Measurements from ENCODE around the gene PRORP.

The PRORP gene

GRCh38 chr14:35159742-35160409 lies 37.5 kb downstream of the PRORP start:
- TF ChIP-seq, protein P1, sequence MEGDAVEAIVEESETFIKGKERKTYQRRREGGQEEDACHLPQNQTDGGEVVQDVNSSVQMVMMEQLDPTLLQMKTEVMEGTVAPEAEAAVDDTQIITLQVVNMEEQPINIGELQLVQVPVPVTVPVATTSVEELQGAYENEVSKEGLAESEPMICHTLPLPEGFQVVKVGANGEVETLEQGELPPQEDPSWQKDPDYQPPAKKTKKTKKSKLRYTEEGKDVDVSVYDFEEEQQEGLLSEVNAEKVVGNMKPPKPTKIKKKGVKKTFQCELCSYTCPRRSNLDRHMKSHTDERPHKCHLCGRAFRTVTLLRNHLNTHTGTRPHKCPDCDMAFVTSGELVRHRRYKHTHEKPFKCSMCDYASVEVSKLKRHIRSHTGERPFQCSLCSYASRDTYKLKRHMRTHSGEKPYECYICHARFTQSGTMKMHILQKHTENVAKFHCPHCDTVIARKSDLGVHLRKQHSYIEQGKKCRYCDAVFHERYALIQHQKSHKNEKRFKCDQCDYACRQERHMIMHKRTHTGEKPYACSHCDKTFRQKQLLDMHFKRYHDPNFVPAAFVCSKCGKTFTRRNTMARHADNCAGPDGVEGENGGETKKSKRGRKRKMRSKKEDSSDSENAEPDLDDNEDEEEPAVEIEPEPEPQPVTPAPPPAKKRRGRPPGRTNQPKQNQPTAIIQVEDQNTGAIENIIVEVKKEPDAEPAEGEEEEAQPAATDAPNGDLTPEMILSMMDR (IDR thresholded peaks at IDR 0.05; ENCODE audit: borderline replicate concordance, control extremely low read depth, extremely low read depth, insufficient read depth, missing control alignments), result no peak
- no peak for DNase-seq (ENCODE audit: low spot score)
- in situ Hi-C loops (cut with MboI; ENCODE audit: low sequenced_read_pairs, unreplicated experiment), result no loop called here

DNA sequence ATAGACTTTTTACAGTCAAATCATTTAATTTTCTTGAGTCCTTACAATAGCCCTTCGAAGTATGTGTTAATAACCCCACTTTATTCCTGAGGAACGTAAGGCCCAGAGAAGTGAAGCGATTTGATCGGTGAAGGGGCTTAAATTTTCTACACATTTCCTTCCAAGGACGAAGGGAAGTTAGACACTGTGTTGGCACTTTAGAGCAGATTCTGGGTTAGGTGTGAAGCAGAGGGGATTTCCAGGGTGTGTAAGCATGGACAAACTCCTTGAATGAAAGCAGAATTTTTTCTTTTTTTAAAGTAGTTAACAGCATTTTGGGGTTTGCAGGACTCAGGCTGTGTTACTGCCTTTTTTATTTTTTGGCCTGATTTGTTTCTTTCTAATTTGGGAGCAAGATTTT lies 38.9 kb downstream of the PRORP start:
- in situ Hi-C loops (cut with MboI; ENCODE audit: low sequenced_read_pairs, unreplicated experiment), result no loop called here
- TF ChIP-seq, protein P1 (IDR thresholded peaks at IDR 0.05; ENCODE audit: borderline replicate concordance, control extremely low read depth, extremely low read depth, insufficient read depth, missing control alignments), result no peak
- no peak for DNase-seq (ENCODE audit: low spot score)

DNA sequence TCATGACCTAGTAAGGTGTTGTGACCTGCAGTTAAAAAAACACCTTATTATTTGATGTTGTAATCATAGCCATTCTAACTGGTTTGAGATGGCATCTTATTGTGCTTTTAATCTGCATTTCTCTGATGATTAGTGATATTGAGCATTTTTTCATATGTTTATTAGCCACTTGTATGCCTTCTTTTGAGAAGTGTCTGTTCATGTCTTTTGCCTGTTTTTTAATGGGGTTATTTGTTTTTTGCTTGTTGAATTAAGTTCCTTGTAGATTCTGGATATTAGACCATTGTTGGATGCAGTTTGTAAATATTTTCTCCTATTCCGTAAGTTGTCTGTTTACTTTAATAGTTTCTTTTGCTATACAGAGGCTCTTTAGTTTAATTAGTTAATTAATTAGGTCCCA lies 41.0 kb downstream of the PRORP start:
- TF ChIP-seq, protein P1 (IDR thresholded peaks at IDR 0.05; ENCODE audit: borderline replicate concordance, control extremely low read depth, extremely low read depth, insufficient read depth, missing control alignments), result no peak
- in situ Hi-C loops (cut with MboI; ENCODE audit: low sequenced_read_pairs, unreplicated experiment), result no loop called here
- no peak for DNase-seq (ENCODE audit: low spot score)

DNA sequence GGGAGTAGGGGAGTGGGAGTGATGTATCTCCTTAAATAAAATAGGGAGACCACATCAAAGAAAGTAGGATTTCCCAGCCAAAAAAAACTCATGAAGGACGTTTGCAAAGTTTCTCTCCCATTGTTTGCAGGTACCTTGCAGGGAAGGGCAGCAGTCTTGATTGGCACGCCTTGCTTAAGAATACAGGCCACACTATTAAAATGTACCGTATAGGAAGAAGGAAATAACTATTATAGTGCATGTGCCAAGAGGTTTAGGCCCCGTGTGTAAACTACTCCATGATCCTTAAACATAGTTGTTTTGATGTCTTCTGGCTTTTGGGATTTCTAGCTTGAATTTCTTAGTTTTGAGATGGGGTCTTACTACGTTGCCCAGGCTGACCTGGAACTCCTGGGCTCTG lies 42.5 kb downstream of the PRORP start:
- TF ChIP-seq, protein P1 (IDR thresholded peaks at IDR 0.05; ENCODE audit: borderline replicate concordance, control extremely low read depth, extremely low read depth, insufficient read depth, missing control alignments), result no peak
- in situ Hi-C loops (cut with MboI; ENCODE audit: low sequenced_read_pairs, unreplicated experiment), result no loop called here

GRCh38 chr14:35167496-35167895 lies 45.1 kb downstream of the PRORP start:
- TF ChIP-seq, protein P1 (IDR thresholded peaks at IDR 0.05; ENCODE audit: borderline replicate concordance, control extremely low read depth, extremely low read depth, insufficient read depth, missing control alignments), result no peak
- in situ Hi-C loops (cut with MboI; ENCODE audit: low sequenced_read_pairs, unreplicated experiment), result no loop called here
- DNase-seq (ENCODE audit: low spot score), result no peak

More for the DNA sequence above, 42.5 kb downstream of the PRORP start:
- no peak for DNase-seq (ENCODE audit: low spot score)

Data from GM13976 (cell line).